HPDE6-E6E7 (cell line): Measurements from ENCODE around the gene HNRNPD.
"Not testable (repeated sequence)": the region's sequence is repeated elsewhere in the genome, so short reads cannot be mapped to it uniquely, and the experiment has no call there.

Source experiments
- DNase-seq: peaks from one replicate; pipeline ENCODE4 v3.0.0; 2011; ENCODE audit warnings: missing footprints; ENCODE audit errors: extremely low spot score

Gene HNRNPD

DNA sequence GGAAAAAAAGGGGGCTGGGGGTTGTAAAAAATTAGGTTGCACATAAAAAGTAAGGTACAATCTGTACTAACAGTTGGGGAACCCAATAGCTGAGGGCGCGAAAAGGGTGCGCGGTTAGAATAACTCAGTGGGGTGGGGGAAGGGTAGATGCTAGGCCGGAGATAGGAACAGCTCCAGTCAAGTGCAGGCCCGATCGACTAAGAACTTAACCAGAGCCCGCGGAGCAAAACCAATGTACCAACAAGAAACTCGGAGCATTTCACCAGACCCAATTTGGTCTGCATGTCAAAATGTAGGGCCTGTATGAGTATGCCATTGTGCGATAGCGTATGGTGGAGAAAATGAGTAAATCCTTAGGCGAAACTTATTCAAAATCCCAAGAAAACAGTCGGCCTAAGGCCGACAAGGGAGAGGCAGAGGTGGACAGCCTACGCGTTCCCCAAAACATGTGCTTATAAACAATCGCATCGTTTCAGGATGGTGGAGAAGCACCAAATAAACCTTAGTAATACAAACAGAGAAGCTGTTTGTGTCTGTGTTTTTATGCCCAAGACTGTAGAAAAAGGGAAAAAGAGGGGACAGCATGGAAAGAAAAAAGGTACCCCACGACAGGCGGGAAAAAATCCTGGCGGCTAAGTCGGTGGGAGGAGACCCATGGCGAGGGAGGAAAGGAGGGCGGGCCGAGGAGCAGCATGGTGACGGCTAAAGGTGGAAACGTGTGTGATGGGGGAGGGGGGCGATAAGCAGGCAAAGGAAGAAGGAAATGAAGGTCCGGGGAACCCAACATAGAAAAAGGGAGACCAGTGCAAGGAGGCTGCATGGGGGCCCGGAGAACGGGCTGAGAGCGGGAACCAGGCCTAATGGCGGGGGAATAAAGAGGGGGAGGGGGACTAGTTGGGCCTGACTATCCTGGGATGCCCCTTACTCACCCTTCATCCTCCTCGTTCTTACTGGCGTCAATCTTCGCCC, 990 bp downstream of the HNRNPD start:
- DNase-seq, result peak; percentile 76

DNA sequence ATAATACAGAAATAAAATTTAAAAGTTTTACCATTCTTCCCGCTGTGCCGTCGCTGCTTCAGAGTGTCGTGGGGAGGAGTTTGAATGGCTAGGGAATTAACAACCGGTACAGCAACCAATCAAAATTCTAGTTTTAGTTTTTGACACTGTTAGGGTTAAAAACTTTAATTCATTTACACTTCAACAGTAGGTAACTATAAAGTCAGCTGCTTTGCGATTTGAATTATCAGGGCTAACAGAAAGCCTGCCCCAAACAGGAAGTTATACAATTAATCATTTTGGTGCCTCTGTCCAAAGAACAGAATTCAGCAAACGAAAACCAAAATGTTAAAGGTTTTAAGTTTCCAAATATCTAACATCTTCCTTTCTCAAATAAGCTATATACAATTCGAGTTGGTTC, 2.3 kb downstream of the HNRNPD start:
- DNase-seq, result no peak

DNA sequence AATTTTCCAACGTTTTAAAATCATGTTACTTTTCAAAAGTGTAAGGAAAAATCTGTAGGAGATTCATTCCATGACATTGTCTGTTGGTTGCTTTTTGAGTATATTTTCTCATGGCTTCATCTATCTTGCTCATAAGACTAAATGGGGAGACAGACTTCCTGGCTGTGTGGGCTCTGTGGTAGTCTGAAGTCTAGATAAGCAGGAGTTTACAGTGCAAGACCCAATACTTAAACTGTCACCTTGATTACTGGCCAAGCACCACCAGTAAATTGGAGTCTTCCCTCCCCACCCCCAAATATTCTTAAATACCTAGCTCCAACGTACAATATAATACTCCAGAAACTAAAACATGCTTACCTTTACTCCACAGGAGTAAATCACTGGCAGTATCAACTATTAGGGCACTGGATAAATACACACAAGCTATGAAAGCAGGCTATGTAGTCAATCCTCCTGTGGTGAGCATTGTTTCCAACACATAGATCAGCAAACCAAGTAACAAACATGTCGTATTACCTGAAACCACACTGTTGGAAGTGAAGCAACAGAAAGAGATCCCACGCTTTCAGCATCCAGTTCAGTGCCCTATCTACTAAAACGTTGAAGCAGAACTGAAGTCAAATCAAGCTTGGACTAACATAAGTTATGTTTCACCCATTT, 6.2 kb downstream of the HNRNPD start:
- DNase-seq, result no peak

- DNase-seq, result not testable (repeated sequence)
Measured at GRCh38 chr4:82366431-82366830, 7.4 kb downstream of the HNRNPD start.

GRCh38 chr4:82363896-82364487, 9.8 kb downstream of the HNRNPD start:
- DNase-seq, result no peak

- DNase-seq, result no peak
Measured at GRCh38 chr4:82362565-82362964, 11.2 kb downstream of the HNRNPD start.

DNA sequence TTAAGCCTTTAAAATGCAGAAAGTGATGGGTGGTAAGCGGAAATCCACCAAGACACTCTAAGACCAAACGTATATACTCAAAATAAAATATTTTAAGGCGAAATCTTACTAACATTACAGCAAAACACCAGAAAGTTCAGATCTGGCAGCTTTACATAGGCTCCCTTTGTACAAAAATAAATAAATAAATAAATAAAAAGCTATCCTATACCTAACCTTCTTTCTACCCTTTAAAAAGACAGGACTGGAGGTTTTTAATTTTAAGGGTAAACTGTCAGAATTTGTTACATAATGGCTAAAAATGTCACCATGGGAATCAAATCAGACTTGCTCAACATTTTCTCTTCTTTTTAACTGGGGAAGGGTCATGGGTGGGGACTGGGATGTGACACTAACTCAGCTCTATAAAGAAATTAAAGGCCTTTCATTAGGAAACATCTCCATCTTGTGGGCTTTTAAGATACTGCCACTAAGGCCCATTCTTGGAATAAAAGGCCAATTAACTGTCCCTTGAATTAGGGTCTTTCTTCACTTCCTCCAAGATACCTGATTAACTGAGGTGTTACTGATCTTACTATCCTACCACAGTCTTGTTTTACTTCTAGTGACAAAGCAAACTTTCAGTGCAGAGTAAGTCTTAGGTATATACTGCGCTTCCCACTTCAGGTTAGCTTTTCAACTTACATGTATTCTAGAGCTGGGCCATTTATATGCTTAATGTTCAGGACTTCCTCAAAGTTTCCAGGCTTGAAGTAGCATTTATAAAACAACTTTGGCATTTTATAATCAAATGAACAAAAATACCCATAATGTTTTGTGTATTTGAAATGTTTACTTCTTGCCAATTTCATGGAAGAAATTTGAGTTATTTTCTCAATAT, 13.3 kb downstream of the HNRNPD start:
- DNase-seq, result no peak

- DNase-seq, result no peak
Measured at GRCh38 chr4:82358847-82359246, 14.9 kb downstream of the HNRNPD start.

DNA sequence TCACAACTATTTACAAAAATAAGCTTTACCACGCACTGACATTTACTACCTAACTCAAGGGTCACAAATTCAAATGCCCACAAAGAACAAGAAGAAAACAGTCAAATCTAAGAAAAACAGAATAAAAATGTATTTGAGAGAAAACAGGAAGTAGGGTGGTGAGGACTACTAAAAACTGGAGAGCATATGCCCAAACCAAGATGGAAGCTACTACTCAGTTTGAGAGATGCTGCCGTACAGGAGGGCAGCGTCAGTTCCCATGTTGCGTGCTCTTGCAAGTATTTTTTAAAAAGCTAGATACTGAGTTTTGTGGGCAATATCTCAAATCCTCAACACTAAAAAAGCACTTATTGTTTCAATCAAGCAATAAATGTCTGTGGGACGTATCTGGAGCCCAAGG, 16.2 kb downstream of the HNRNPD start:
- no peak for DNase-seq

- no peak for DNase-seq
Measured at GRCh38 chr4:82354788-82355187, 19.0 kb downstream of the HNRNPD start.

DNA sequence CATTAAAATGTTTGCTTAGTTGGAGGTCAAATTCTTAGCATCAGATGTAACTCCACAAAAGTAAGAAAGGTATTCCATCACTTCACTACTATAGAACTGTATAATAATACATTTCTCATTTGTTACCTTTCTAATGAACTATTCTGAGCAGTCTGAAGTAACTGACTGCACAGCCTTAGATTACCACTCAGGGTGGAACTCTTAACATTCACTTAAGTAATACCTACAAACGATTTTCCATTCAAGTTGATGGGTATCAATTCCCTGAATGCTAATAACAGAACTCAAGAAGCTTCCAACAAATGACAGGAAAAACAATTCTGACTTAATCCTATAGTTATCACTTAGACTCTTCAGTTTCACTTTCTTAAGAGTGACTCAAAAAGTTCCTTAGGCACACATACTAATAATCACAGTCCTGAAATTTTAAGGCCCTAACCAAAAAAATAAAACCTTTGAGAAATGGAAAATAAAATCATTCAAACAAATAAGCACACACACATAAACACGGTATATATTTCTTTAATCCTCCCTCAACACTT, 20.9 kb downstream of the HNRNPD start:
- DNase-seq, result no peak

GRCh38 chr4:82352118-82352824, 21.5 kb downstream of the HNRNPD start:
- no peak for DNase-seq

- DNase-seq, result no peak
Measured at GRCh38 chr4:82346126-82346525, 27.7 kb downstream of the HNRNPD start.

DNA sequence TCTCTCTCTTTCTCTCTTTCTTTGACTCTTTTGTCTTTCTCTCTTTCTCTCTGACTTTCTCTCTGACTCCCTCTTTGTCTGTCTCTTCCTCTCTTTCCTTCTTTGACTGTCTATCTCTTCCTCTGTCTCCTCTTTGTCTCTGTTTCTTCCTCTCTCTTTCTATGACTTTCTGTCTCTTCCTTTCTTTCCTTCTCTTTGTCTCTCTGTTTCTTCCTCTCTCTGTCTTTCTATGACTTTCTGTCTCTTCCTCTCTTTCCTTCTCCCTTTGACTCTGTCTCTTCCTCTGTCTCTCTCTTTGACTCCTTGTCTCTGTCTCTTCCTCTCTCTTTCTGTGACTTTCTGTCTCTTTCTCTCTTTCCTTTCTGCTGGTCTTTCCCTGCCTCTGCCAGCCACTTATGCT, 38.7 kb downstream of the HNRNPD start:
- no peak for DNase-seq

DNA sequence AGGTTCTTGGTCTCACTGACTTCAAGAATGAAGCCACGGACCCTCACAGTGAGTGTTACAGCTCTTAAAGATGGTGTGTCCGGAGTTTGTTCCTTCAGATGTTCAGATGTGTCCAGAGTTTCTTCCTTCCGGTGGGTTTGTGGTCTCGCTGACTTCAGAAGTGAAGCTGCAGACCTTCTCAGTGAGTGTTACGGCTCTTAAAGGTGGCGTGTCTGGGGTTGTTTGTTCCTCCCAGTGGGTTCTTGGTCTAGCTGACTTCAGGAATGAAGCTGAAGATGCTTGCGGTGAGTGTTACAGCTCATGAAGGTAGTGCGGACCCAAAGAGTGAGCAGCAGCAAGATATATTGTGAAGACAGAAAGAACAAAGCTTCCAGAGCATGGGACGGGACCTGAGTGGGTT, 40.1 kb downstream of the HNRNPD start:
- DNase-seq, result not testable (repeated sequence)

DNA sequence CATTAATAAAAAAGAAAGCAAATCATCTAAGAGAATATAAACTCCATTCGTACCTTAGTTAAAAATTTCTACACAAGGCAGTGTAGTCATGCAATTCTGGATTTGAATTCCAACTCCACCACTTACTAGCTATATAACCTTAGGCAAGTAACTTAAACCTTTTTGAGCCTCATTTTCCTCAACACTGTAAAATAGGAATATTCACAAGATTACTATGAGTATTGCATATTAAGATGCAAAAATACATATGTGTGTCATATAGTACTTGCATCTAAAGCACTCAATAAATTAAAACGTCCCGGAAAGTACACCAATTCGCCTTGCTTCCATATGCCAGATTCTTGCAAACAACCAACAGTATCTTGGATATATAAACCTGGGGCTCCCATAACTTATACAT, 42.0 kb downstream of the HNRNPD start:
- DNase-seq, result no peak

GRCh38 chr4:82320351-82320750, 53.4 kb downstream of the HNRNPD start:
- no peak for DNase-seq

DNA sequence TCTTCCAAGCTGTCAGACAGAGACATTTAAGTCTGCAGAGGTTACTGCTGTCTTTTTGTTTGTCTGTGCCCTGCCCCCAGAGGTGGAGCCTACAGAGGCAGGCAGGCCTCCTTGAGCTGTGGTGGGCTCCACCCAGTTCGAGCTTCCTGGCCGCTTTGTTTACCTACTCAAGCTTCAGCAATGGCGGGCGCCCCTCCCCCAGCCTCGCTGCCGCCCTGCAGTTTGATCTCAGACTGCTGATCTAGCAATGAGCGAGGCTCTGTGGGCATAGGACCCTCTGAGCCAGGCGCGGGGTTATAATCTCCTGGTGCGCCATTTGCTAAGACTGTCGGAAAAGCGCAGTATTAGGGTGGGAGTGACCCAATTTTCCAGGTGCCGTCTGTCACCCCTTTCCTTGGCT, 70.7 kb downstream of the HNRNPD start:
- DNase-seq, result not testable (repeated sequence)
